HL-60/S4 treated with phorbol 12-myristate 13-acetate at 8.2 ng/mL for 4 days and 3 days (cell line): ENCODE data around the gene MIDN.

Experiments used
- in situ Hi-C: fragments of 300-500 bp; cut with MboI; formaldehyde crosslinking; loops from 2 replicates; pipeline ENCODE4 v1.15.0; 2022; ENCODE audit warnings: low sequenced_read_pairs

MIDN gene

GRCh38 chr19:1269478-1270212, 21.3 kb downstream of the MIDN start:
- in situ Hi-C loops = no loop called here

DNA sequence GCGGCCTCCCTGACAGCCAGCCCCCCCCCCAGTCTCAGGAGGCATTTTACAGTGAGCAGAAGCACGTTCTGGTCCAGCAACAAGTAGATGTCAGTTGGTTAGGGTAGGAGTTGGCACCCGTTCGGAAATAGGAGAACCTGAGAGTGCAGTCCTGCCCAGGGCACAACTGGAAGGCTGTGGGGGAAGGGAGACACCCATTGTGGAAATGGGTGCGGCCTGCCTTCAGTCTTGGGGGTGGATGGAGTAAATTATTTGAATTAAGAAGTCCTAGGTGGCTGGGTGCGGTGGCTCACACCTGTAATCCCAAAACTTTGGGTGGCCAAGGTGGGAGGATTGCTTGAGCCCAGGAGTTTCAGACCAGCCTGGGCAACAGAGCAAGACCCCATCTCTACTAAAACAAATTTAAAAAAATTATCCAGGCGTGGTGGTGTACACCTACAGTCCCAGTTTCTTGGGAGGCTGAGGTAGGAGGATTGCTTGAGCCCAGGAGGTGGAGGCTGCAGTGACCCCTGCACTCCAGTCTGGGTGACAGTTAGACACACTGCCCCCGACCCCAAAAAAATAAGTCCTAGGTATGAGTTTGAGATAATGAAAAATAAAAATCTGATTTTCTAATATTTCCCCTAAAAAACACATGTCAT, 21.9 kb downstream of the MIDN start:
- in situ Hi-C loops = no loop called here

- in situ Hi-C loops = no loop called here
These were observed 22.6 kb downstream of the MIDN start for GRCh38 chr19:1270854-1271527.

DNA sequence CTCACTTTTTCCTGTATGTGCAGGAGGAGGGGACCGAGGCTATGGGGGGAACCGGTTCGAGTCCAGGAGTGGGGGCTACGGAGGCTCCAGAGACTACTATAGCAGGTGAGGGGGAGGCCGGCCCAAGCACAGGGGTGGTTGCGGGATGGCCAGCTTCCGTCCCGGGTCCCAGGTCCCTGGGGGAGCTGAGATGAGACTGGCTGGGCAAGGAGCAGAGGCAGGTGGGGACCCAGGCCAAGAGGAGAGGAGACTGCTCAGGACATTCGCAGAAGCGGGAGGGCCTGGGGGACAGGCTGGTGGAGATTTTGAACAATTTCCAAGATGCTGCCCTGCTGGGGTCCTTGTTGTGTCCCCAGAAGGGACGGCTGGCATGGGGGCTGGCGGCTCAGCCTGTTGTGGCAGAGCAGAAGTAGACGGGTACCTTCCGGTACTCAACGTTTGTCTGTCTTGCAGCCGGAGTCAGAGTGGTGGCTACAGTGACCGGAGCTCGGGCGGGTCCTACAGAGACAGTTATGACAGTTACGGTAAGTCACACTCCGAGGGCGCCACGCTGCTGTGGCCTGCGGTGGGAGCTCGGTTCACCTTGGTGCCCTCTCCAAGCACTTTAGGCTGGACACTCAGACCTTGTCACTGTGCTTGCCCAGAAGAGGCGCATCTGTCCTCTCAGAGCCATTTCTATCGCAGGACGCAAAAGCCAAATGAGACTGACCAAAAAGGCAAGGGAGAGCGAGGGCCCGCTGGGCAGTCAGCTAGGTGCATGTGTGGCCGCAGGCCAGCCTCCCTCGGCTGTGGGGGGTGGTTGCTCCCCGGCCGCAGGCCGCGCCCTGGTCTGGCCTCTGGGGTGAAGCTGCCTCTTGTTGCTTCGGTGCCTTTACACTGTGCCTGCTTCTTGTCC, 23.4 kb downstream of the MIDN start:
- in situ Hi-C loops = no loop called here

- in situ Hi-C loops = no loop called here
These were observed 24.3 kb downstream of the MIDN start for GRCh38 chr19:1272423-1273262.

DNA sequence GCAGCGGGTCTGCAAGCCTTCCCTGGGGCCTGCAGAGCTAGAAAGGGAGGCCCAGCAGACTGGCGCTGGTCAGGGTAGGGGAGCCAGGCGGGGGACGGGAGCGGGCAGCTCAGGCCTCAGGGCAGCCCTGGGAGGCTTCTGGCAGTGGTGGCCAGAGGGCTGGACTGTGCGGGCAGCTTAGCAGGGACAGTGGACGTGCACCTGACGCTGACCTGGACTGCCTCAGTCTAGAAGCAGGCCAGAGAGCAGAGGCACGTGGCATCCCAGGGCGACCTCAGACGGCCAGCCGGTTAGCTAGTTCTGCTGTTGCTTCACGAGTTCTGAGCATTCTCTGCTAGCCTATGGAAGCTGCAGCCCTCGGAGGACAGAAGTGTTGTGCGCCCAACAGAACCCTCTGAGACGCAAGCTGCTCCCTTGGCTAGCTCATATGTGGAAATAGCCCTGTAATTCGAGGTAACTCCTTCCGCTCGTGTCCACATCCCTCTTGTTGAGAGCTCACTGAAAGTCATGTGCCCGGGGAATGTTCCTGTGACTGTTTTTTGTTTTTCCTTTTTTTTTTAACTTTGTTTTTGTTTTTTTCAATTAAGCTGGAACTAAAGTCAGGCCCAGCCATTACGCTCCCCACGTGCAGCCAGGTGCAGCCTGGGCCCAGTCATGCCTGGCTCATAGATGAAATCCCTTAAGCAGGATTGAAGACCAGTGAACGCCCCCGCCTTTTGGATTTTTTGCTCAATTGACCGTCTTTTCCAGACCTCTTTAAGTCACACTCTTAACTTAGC, 25.1 kb downstream of the MIDN start:
- in situ Hi-C loops = no loop called here

DNA sequence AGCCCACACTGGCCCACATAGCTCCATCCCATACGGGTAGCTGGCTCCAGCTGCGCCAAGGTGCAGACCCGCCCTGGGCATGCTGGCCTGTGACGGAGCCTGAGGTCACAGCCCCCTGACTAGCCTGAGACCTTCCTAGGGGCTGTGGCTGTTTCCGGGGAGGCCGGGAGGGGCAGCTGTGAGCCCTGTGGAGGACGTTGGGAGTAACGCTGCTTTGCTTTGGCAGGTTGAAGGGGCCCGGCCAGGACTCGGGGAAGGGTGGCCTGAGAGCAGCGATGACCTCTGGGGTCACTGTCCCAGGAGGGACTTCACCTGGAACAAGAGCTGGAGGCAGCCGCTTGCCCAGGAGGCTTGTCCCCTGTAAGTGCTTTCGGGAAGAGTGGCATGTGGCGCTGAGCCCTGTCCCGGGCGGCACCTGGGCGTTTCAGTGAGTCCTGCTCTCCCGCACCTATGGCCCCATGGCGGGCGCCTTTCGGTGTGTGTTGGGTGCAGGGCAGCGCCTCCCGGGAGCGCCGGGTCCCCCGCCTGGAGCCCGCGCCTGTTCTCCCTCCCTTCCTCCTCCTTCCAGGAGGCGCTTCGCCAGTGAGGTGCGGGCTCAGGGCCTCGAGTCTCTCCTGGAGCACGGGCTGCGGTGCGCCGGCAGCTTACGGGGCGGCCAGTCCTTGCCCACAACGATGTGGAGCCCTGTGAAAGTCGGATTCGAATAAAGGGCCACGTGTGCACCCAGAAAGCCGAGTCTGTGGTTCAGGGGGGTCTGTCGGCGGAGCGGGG, 25.9 kb downstream of the MIDN start:
- in situ Hi-C loops = no loop called here

DNA sequence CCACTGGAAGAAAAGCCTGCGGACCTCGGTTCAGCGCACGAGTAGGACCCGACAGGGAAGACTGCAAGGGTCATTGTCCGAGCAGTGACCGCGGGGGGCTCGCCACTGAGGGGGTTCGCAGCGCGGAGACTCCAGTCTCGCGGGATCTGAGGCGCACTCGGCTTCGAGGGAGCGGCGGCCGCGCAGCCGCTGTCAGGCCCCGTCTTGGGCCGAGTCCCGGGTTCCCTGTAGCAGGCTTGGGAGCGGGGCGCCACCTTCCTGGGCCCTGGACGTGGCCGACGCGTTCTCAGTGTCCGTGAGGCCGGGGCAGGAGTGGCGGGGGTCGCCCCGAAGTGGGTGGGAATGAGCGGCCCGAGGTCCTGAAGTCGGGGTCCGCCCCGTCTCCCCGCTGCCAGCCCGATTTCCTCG, 26.5 kb downstream of the MIDN start:
- in situ Hi-C loops = no loop called here

- in situ Hi-C loops = no loop called here
These were observed 27.0 kb downstream of the MIDN start, which contains the start of gene FAM174C for GRCh38 chr19:1275260-1275975. TSS of gene FAM174C (plus strand) at chr19:1275530. CDS start at chr19:1275550, 20 bp downstream.

- in situ Hi-C loops = no loop called here
These were observed 27.7 kb downstream of the MIDN start for GRCh38 chr19:1275976-1276627.

DNA sequence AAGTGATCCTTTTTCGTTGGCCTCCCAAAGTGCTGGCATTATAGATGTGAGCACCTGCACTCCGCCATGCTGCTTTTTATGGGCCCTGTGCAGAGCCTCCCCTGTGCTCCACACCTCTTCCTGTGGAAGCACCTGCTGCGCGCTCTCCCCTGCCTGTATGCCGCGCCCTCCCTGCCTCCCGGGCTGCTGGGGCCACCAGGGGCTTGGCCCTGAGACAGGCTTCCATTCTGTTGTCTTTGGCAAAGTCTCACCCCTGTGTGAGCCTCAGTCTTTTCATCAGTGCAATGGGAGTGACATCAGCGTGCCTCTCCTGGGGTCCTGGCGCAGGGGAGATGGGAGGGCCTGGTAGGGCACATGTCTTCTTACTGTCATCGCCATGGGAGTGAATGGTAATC, 28.2 kb downstream of the MIDN start:
- in situ Hi-C loops = no loop called here

- in situ Hi-C loops = no loop called here
These were observed 28.7 kb downstream of the MIDN start for GRCh38 chr19:1277061-1277460.

DNA sequence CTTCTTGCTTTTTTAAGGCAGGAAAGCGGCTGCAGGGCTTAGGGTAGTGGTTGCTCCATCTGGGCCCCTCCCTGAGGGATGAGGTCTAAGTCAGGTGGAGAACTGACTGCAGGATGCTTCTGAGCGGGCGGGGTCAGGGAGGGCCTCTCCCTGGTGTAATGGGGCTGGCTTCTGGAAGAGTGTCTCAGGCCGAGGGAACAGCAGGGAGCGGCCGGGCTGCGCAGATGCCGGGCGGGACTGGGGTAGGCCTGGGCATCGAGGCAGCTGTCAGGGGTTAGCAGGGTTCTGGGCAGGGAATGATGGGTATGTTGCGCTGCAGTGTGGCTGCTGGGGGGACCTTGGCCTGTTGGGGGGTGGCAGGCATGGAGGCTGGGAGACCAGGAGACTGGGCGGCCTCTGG, 29.7 kb downstream of the MIDN start:
- in situ Hi-C loops = no loop called here

- in situ Hi-C loops = no loop called here
These were observed 30.6 kb downstream of the MIDN start for GRCh38 chr19:1278713-1279660.

GRCh38 chr19:1279782-1280341, 31.5 kb downstream of the MIDN start:
- in situ Hi-C loops = no loop called here
